ENCODE measurements around the gene LRTM2. TPM values are rescaled to one million over a fixed set of nuclear protein-coding genes. Genes with fewer than 3 reads are reported as not detected.

Gene LRTM2
- total and polyA plus RNA-seq, 2 of the 4 experiments (the other 2 are of a cell fraction) = not detected

DNA sequence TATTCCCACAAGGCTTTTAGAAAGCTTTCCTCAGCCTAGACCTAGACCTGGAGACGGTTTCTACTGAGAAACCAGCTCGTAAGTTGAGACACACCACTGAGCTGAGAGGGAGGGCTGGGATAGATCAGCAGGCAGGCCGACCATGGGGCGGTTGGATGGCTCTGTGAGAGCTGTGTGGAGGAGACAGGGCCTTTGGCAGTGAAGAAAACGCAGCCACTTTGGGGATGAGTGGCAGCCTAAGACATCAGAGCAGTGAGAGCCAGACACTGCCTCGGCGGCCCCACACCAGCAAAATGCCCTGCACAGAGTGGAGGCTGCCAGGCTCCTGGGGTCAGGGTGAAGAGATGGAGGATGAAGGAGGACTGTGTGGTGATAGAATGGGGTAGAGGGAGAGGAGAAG lies 52.1 kb downstream of the LRTM2 start:
- H4K8ac ChIP-seq (ENCODE audit: low read depth in 2 of 2, low read length in 2 of 2) = no peak overlapping the region
- no peaks in the 10 kb centered on the region for H3K79me1 ChIP-seq (ENCODE audit: low read depth in 1 of 2, low read length in 2 of 2)
- H3K9ac ChIP-seq (ENCODE audit: low read depth, low read length) = no peak overlapping the region
- H2BK5ac ChIP-seq (ENCODE audit: low read depth, low read length, poor library complexity, severe bottlenecking) = no peak overlapping the region
- no peak overlapping the region for H3K23ac ChIP-seq (ENCODE audit: low read depth, low read length)
- H3K27me3 ChIP-seq (ENCODE audit: control insufficient read depth, insufficient read depth, low read length) = peaks cover 57% of the 10 kb centered on the region
- no peak overlapping the region for H2BK120ac ChIP-seq (ENCODE audit: low read depth, low read length)
- no peaks in the 10 kb centered on the region for H4K20me1 ChIP-seq (ENCODE audit: insufficient read depth, low read length)
- H2BK15ac ChIP-seq (ENCODE audit: low read depth, low read length) = no peak overlapping the region
- no peak overlapping the region for H3K56ac ChIP-seq (ENCODE audit: extremely low read depth, insufficient read depth, low read length)
- H4K5ac ChIP-seq (ENCODE audit: low read depth, low read length) = no peak overlapping the region
- no peak for ATAC-seq (ENCODE audit: low read depth)
- H3K9me1 ChIP-seq (ENCODE audit: insufficient read depth, low read length) = peaks cover 5% of the 10 kb centered on the region; the same call in 1 of the 2 replicates
- no peak overlapping the region for H2BK20ac ChIP-seq (ENCODE audit: low read depth, low read length)
- no peaks in the 10 kb centered on the region for H3K4me1 ChIP-seq (ENCODE audit: control insufficient read depth, insufficient read depth, low read length)
- dilution Hi-C loops (cut with HindIII; ENCODE audit: low sequenced_read_pairs, unreplicated experiment) (no loop called here), intact Hi-C loops (cut with micrococcal nuclease) (no loop called here), in situ Hi-C loops (cut with MboI; ENCODE audit: low sequenced_read_pairs) (no loop called here)
- no peak overlapping the region for H3K27ac ChIP-seq (ENCODE audit: insufficient read depth, low read length)
- no peaks in the 10 kb centered on the region for H3K36me3 ChIP-seq (ENCODE audit: control insufficient read depth, insufficient read depth, low read length)
- H3K14ac ChIP-seq (replicated peaks; ENCODE audit: low read depth, low read length) = no peak overlapping the region
- no peak overlapping the region for H3K18ac ChIP-seq (ENCODE audit: low read depth, low read length)
- peaks cover 2% of the 10 kb centered on the region; the same call in 1 of the 2 replicates for H3K9me3 ChIP-seq (ENCODE audit: control insufficient read depth, insufficient read depth, low read length)
- H2AK5ac ChIP-seq (ENCODE audit: low read depth, low read length) = no peak overlapping the region
- no TSS peak for BruUV-seq (replicated peaks)
- no peak for TF ChIP-seq ELK1 (IDR thresholded peaks at IDR 0.05; ENCODE audit: borderline replicate concordance, low read depth, low read length)
- TF ChIP-seq RFX5 (IDR thresholded peaks at IDR 0.05; ENCODE audit: low read depth, low read length) = no peak
- TF ChIP-seq, protein P1, sequence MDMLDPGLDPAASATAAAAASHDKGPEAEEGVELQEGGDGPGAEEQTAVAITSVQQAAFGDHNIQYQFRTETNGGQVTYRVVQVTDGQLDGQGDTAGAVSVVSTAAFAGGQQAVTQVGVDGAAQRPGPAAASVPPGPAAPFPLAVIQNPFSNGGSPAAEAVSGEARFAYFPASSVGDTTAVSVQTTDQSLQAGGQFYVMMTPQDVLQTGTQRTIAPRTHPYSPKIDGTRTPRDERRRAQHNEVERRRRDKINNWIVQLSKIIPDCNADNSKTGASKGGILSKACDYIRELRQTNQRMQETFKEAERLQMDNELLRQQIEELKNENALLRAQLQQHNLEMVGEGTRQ (IDR thresholded peaks at IDR 0.05; ENCODE audit: low read depth, low read length) = no peak
- TF ChIP-seq MXI1 (IDR thresholded peaks at IDR 0.05; ENCODE audit: borderline replicate concordance, low read depth, low read length) = no peak
- TF ChIP-seq POLR2A (IDR thresholded peaks at IDR 0.05; ENCODE audit: low read depth, low read length) = no peak
- TF ChIP-seq RAD21 (IDR thresholded peaks at IDR 0.05; ENCODE audit: low read length) = no peak
- TF ChIP-seq MAZ (IDR thresholded peaks at IDR 0.05; ENCODE audit: borderline replicate concordance, low read depth, low read length) = no peak
- TF ChIP-seq BHLHE40 (IDR thresholded peaks at IDR 0.05; ENCODE audit: low read depth, low read length) = no peak
- TF ChIP-seq CTCF (conservative IDR thresholded peaks at IDR 0.05; ENCODE audit: low read depth, low read length) = no peak
- TF ChIP-seq CEBPB (IDR thresholded peaks at IDR 0.05; ENCODE audit: low read depth, low read length) = no peak
- TF ChIP-seq NFE2L2 (IDR thresholded peaks at IDR 0.05; ENCODE audit: low read depth, low read length) = no peak
- TF ChIP-seq FOS (IDR thresholded peaks at IDR 0.05; ENCODE audit: low read depth, low read length) = no peak
- no peak for TF ChIP-seq RCOR1 (IDR thresholded peaks at IDR 0.05; ENCODE audit: insufficient replicate concordance, low read length)
- TF ChIP-seq MAFK (IDR thresholded peaks at IDR 0.05; ENCODE audit: low read depth, low read length) = no peak
- no peak for TF ChIP-seq CHD1 (IDR thresholded peaks at IDR 0.05; ENCODE audit: low read depth, low read length)
- no peak for TF ChIP-seq SMC3 (IDR thresholded peaks at IDR 0.05; ENCODE audit: low read depth, low read length)
- DNase-seq = no peak
- H4K91ac ChIP-seq (ENCODE audit: insufficient read depth, low read depth, low read length) = no peak overlapping the region
- H3K4me3 ChIP-seq (ENCODE audit: insufficient read depth, low read depth, low read length) = no peak overlapping the region
- H3K4me2 ChIP-seq (ENCODE audit: low read depth, low read length) = no peak overlapping the region
- CTCF ChIA-PET = no interaction called here
- H2AK9ac ChIP-seq (replicated peaks; ENCODE audit: low read depth, low read length, poor library complexity) = no peak overlapping the region
- POLR2A ChIA-PET (ENCODE audit: unreplicated experiment) = no interaction called here
- 51% methylated on average over 4 of the region's 7 CpGs; no CpG with 5 or more reads in 1 of the 2 experiments for WGBS, 2 experiments (ENCODE audit: extremely low coverage in 2 of 2, insufficient read length in 1 of 2)
- H3K4ac ChIP-seq (ENCODE audit: low read depth, low read length) = no peak overlapping the region
- H2AFZ ChIP-seq (replicated peaks; ENCODE audit: low read length, poor library complexity) = no peak overlapping the region

Data from IMR-90 (cell line).